OCI-LY7 (cell line): ENCODE measurements around the gene SMPD1. TPM values are rescaled to one million over a fixed set of nuclear protein-coding genes. Genes with fewer than 3 reads are reported as not detected.

Experiments used
- BruUV-seq: library from RNA; stranded (reverse); fragments of 400-500 nt; replicated peaks from 2 replicates; lab custom pipeline; 2021; lab: Mats Ljungman, UMichigan
- CTCF ChIA-PET: fragments of 300-600 bp; sonication (Branson Sonifier 250); formaldehyde crosslinking; loops from one replicate; lab custom pipeline; 2022; ENCODE audit warnings: antibody characterized with exemption; ENCODE audit not compliant: unreplicated experiment; lab: Charles Lee
- POLR2A ChIA-PET: fragments of 300-600 bp; sonication (Branson Sonifier 250); formaldehyde crosslinking; loops from one replicate; lab custom pipeline; 2022; ENCODE audit warnings: antibody characterized with exemption; lab: Charles Lee
- DNase-seq: peaks from one replicate; pipeline ENCODE4 v3.0.0-alpha.2; 2015; ENCODE audit warnings: low spot score
- H2AFZ ChIP-seq: fragments of 200-600 bp; sonication (generic), shearing (Covaris generic); 2 replicates; pipeline ENCODE4 v1.6.1; 2014; ENCODE audit warnings: mild to moderate bottlenecking, antibody characterized with exemption, low read length, moderate library complexity
- H3K27ac ChIP-seq: fragments of 200-600 bp; sonication (generic); 2 replicates; pipeline ENCODE4 v1.5.1; 2014; ENCODE audit warnings: mixed run types, low read depth, mild to moderate bottlenecking, moderate library complexity, low read length, inconsistent platforms; ENCODE audit not compliant: poor library complexity, severe bottlenecking
- H3K36me3 ChIP-seq: fragments of 200-600 bp; sonication (generic); 2 replicates; pipeline ENCODE4 v1.6.1; 2014; ENCODE audit warnings: mild to moderate bottlenecking, antibody characterized with exemption, low read length, moderate library complexity, mixed read lengths; ENCODE audit not compliant: insufficient read depth
- H3K4me1 ChIP-seq: fragments of 200-600 bp; sonication (generic); 2 replicates; pipeline ENCODE4 v1.5.1; 2014; ENCODE audit warnings: mild to moderate bottlenecking, low read length; ENCODE audit not compliant: insufficient read depth, poor library complexity, severe bottlenecking
- H3K4me2 ChIP-seq: fragments of 200-600 bp; sonication (generic); 2 replicates; pipeline ENCODE4 v1.6.1; 2014; ENCODE audit warnings: mild to moderate bottlenecking, low read length
- H3K4me3 ChIP-seq: fragments of 200-600 bp; sonication (generic); 2 replicates; pipeline ENCODE4 v1.5.1; 2014; ENCODE audit warnings: mild to moderate bottlenecking, low read depth, low read length; ENCODE audit not compliant: poor library complexity, severe bottlenecking
- H3K79me2 ChIP-seq: fragments of 200-600 bp; sonication (generic); 2 replicates; pipeline ENCODE4 v1.6.1; 2016; ENCODE audit warnings: low read depth, mild to moderate bottlenecking, low read length, moderate library complexity, mixed read lengths; ENCODE audit not compliant: insufficient read depth
- H3K9me2 ChIP-seq: fragments of 200-600 bp; sonication (generic); 2 replicates; pipeline ENCODE4 v1.6.1; 2016; ENCODE audit warnings: mild to moderate bottlenecking, low read length, mixed read lengths; ENCODE audit not compliant: insufficient read depth
- H3K9me3 ChIP-seq: fragments of 200-600 bp; sonication (generic); 2 replicates; pipeline ENCODE4 v1.6.1; 2014; ENCODE audit warnings: mild to moderate bottlenecking, mixed run types, low read length, mixed read lengths
- H4K20me1 ChIP-seq: fragments of 200-600 bp; sonication (generic); 2 replicates; pipeline ENCODE4 v1.6.1; 2014; ENCODE audit warnings: mild to moderate bottlenecking, antibody characterized with exemption, low read length, moderate library complexity, mixed read lengths; ENCODE audit not compliant: insufficient read depth
- EZH2phosphoT487 ChIP-seq: fragments of 200-600 bp; sonication (generic); IDR thresholded peaks from 2 replicates; pipeline ENCODE4 v1.6.1; 2018; ENCODE audit warnings: low read depth, borderline replicate concordance, mild to moderate bottlenecking, mixed run types, antibody characterized with exemption, low read length, moderate library complexity, mixed read lengths
- intact Hi-C: fragments of 100-400 bp; cut with micrococcal nuclease; formaldehyde crosslinking; loops from one replicate; pipeline ENCODE4 v1.10.0; 2022; ENCODE audit not compliant: unreplicated experiment
- total RNA-seq, 2 experiments: library from RNA; depleted of rRNA in 1 of 2; stranded (reverse); fragments of >200 nt in 1 of 2; shearing (Covaris generic) in 1 of 2; gene quantifications; 2 replicates each; pipeline ENCODE4 v1.2.3, GENCODE V29; 2014 to 2022
- TF ChIP-seq, protein P1 (sequence below): fragments of 200-600 bp; sonication (generic); conservative IDR thresholded peaks from 2 replicates; pipeline ENCODE4 v1.5.1; 2014; ENCODE audit warnings: mild to moderate bottlenecking, antibody characterized with exemption, low read length, moderate library complexity, mixed read lengths

SMPD1 gene
- total RNA-seq, 2 experiments from 2014 or later, result 5.1 to 11.9 TPM

DNA sequence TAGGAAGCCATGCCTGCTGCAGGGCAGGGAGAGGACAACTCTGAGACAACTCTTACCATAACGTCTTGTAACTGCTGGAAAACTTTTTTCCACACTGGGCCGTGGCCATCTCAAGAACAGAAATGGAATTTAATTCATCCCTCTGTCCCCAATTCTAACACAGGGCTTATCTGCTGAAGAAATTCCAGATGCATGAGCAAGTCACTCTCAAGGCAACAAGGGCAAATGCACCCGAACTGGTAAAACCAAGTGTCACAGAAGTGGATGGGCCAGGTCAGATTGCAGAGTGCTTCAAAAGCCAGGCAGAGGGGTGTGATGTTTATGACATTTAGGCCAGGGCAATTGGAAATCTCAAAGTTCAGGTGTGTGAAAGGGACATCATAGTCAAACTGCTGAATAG lies 7.4 kb downstream of the SMPD1 start:
- DNase-seq, result no peak
- peaks cover 17% of the 10 kb centered on the region for H3K36me3 ChIP-seq
- no peak overlapping the region for H3K27ac ChIP-seq
- H4K20me1 ChIP-seq, result no peaks in the 10 kb centered on the region
- no TSS peak for BruUV-seq
- H3K9me3 ChIP-seq, result no peaks in the 10 kb centered on the region
- peaks cover 15% of the 10 kb centered on the region for H3K4me1 ChIP-seq
- CTCF ChIA-PET, result no interaction called here
- no peaks in the 10 kb centered on the region for H3K9me2 ChIP-seq
- intact Hi-C loops, result loop anchor here (10.0 kb wide), 1 partner anchor 1117 kb away; the partner anchor contains the start of gene PPFIBP2
- TF ChIP-seq, protein P1, sequence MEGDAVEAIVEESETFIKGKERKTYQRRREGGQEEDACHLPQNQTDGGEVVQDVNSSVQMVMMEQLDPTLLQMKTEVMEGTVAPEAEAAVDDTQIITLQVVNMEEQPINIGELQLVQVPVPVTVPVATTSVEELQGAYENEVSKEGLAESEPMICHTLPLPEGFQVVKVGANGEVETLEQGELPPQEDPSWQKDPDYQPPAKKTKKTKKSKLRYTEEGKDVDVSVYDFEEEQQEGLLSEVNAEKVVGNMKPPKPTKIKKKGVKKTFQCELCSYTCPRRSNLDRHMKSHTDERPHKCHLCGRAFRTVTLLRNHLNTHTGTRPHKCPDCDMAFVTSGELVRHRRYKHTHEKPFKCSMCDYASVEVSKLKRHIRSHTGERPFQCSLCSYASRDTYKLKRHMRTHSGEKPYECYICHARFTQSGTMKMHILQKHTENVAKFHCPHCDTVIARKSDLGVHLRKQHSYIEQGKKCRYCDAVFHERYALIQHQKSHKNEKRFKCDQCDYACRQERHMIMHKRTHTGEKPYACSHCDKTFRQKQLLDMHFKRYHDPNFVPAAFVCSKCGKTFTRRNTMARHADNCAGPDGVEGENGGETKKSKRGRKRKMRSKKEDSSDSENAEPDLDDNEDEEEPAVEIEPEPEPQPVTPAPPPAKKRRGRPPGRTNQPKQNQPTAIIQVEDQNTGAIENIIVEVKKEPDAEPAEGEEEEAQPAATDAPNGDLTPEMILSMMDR, result no peak
- no peak for TF ChIP-seq EZH2phosphoT487
- POLR2A ChIA-PET, result no interaction called here
- no peak overlapping the region for H3K4me3 ChIP-seq
- no peaks in the 10 kb centered on the region for H3K79me2 ChIP-seq
- no peak overlapping the region for H2AFZ ChIP-seq
- no peak overlapping the region for H3K4me2 ChIP-seq

DNA sequence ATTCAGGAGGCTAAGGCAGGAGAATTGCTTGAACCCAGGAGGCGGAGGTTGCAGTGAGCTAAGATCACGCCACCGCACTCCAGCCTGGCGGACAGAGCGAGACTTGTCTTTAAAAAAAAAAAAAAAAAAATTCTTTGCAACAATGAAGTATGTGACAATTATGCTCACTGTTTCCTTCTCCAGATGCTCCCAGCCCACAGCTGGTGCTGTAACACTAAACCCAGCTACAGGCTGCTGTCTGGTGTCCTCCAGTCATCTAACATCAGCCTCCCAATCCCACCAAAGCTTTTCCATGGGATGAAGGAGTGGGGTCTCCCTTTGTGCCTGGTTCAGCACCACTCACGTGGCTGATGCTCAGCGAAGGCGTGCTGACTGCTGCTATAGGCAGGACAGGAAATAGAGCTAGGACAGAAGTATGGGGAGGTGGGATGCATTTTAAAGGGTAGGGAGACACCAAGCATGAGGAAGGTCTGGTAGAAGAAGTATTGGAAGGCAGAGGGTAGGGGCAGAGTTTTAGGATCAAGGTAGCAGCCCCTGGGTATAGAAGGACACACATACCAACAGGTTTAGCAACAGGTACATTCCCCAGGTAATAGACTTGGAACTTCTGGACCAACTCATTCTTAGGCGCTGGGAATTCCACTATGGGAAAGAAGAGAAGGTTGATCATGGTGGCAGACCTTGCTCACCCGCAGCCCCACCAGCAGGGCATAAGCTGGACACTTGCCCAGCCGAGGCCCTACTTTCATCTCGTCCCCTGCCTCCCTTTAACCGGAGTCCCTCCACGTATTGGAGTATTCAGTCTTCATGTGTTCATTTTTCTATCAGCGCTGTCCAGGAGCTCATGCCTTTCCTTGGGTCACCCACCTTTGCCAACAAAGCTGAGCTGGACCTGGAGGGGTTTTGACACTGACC lies 10.4 kb downstream of the SMPD1 start:
- Histone ChIP-seq H3K4me3 (no peak overlapping the region), H3K4me1 (peaks cover 45% of the 10 kb centered on the region), H3K79me2 (no peaks in the 10 kb centered on the region), H4K20me1 (no peaks in the 10 kb centered on the region), H3K9me3 (no peaks in the 10 kb centered on the region), H3K4me2 (no peak overlapping the region), H3K36me3 (peaks cover 17% of the 10 kb centered on the region), H2AFZ (no peak overlapping the region), H3K9me2 (no peaks in the 10 kb centered on the region), H3K27ac (no peak overlapping the region)
- ChIA-PET POLR2A (interaction anchor here (0.6 to 3.6 kb wide), 7 partner anchors 8 to 221 kb away, joined by 3 to 23 read pairs (median 4); partner anchors contain the start of genes APBB1 and SMPD1), CTCF (interaction anchor here (1.0 kb wide), 1 partner anchor 11 kb away, joined by 6 read pairs; the partner anchor contains the start of gene SMPD1)
- intact Hi-C loops, result no loop called here
- no TSS peak for BruUV-seq
- DNase-seq, result no peak
- TF ChIP-seq, protein P1, result no peak
- no peak for TF ChIP-seq EZH2phosphoT487
